Neural cell (in vitro differentiated cells): ENCODE data around the gene TMBIM1. TPM values are rescaled to one million over a fixed set of nuclear protein-coding genes. Genes with fewer than 3 reads are reported as not detected.

Experiments
- H2AFZ ChIP-seq: fragments of 200-600, 300-800 bp; sonication (generic), shearing (Covaris generic); 2 replicates; pipeline ENCODE4 v1.6.0; 2014; ENCODE audit warnings: low read depth, mild to moderate bottlenecking, antibody characterized with exemption, low read length, moderate library complexity
- H3F3A ChIP-seq: fragments of 200-600 bp; shearing (Covaris generic); 2 replicates; pipeline ENCODE4 v1.6.1; 2016; ENCODE audit warnings: mild to moderate bottlenecking, moderate library complexity, mixed read lengths, antibody characterized with exemption, low read length; ENCODE audit not compliant: insufficient read depth, poor library complexity, severe bottlenecking
- H3K27ac ChIP-seq: fragments of 200-600, 300-800 bp; sonication (generic), shearing (Covaris generic); 2 replicates; pipeline ENCODE4 v1.5.1; 2014; ENCODE audit warnings: mild to moderate bottlenecking, low read length, moderate library complexity
- H3K27me3 ChIP-seq: fragments of 300-800, 200-600 bp; sonication (generic), shearing (Covaris generic); 2 replicates; pipeline ENCODE4 v1.6.0; 2014; ENCODE audit warnings: mild to moderate bottlenecking, low read depth, low read length, moderate library complexity; ENCODE audit not compliant: insufficient read depth
- H3K36me3 ChIP-seq: fragments of 300-800, 200-600 bp; sonication (generic), shearing (Covaris generic); 2 replicates; pipeline ENCODE4 v1.5.1; 2014; ENCODE audit warnings: mild to moderate bottlenecking, antibody characterized with exemption, low read length, moderate library complexity; ENCODE audit not compliant: insufficient read depth
- H3K4me2 ChIP-seq: fragments of 300-800, 200-600 bp; sonication (generic), shearing (Covaris generic); 2 replicates; pipeline ENCODE4 v1.6.0; 2014; ENCODE audit warnings: mild to moderate bottlenecking, low read length
- H3K4me3 ChIP-seq: fragments of 300-800, 200-600 bp; sonication (generic), shearing (Covaris generic); 2 replicates; pipeline ENCODE4 v1.5.1; 2014; ENCODE audit warnings: mild to moderate bottlenecking, low read length, moderate library complexity
- H3K79me2 ChIP-seq: fragments of 200-600 bp; shearing (Covaris generic); replicated peaks from 2 replicates; pipeline ENCODE4 v1.6.0; 2014; ENCODE audit warnings: mild to moderate bottlenecking, low read length, moderate library complexity; ENCODE audit not compliant: insufficient read depth
- H3K9ac ChIP-seq: fragments of 300-800, 200-600 bp; sonication (generic), shearing (Covaris generic); 2 replicates; pipeline ENCODE4 v1.6.1; 2016; ENCODE audit warnings: mild to moderate bottlenecking, low read length, mixed read lengths
- H3K9me2 ChIP-seq: fragments of 200-600 bp; shearing (Covaris generic); 2 replicates; pipeline ENCODE4 v1.6.1; 2016; ENCODE audit warnings: mild to moderate bottlenecking, low read length, mixed read lengths; ENCODE audit not compliant: insufficient read depth
- H3K9me3 ChIP-seq: fragments of 200-600, 300-800 bp; sonication (generic), shearing (Covaris generic); 2 replicates; pipeline ENCODE4 v1.6.1; 2016; ENCODE audit warnings: mild to moderate bottlenecking, mixed run types, low read length, moderate library complexity, mixed read lengths
- H4K20me1 ChIP-seq: fragments of 200-600 bp; shearing (Covaris generic); 2 replicates; pipeline ENCODE4 v1.6.1; 2016; ENCODE audit warnings: mild to moderate bottlenecking, mixed run types; ENCODE audit not compliant: insufficient read depth
- EP300 ChIP-seq: fragments of 450-650 bp; conservative IDR thresholded peaks from 2 replicates; pipeline ENCODE4 v1.6.1; 2014; ENCODE audit warnings: antibody characterized with exemption, mild to moderate bottlenecking, moderate library complexity; ENCODE audit not compliant: poor library complexity, severe bottlenecking
- EZH2 ChIP-seq: fragments of 200-600, 300-800 bp; shearing (Covaris generic), sonication (generic); IDR thresholded peaks from 2 replicates; pipeline ENCODE4 v1.6.1; 2014; ENCODE audit warnings: antibody characterized with exemption, low read length, borderline replicate concordance, mild to moderate bottlenecking; ENCODE audit not compliant: insufficient read depth, poor library complexity, severe bottlenecking
- MXI1 ChIP-seq: fragments of 450-650 bp; conservative IDR thresholded peaks from 2 replicates; pipeline ENCODE4 v1.6.1; 2014; ENCODE audit warnings: antibody characterized with exemption, mild to moderate bottlenecking; ENCODE audit not compliant: poor library complexity, severe bottlenecking
- POLR2AphosphoS5 ChIP-seq: IDR thresholded peaks from 2 replicates; pipeline ENCODE4 v1.6.1; 2012
- RAD21 ChIP-seq: fragments of 450-650 bp; conservative IDR thresholded peaks from 2 replicates; pipeline ENCODE4 v1.6.1; 2014; ENCODE audit warnings: antibody characterized with exemption, mild to moderate bottlenecking, moderate library complexity
- SMC3 ChIP-seq: fragments of 450-650 bp; conservative IDR thresholded peaks from 2 replicates; pipeline ENCODE4 v1.6.1; 2014; ENCODE audit warnings: antibody characterized with exemption, mild to moderate bottlenecking, moderate library complexity; ENCODE audit not compliant: poor library complexity
- TAF1 ChIP-seq: IDR thresholded peaks from 2 replicates; pipeline ENCODE4 v1.6.1; 2012; ENCODE audit warnings: low read depth
- polyA plus RNA-seq: library from polyadenylated mRNA; depleted of rRNA; stranded (reverse); fragments of >200 nt; gene quantifications from 2 replicates; pipeline ENCODE4 v1.2.3, GENCODE V29; 2014
- TF ChIP-seq, protein P1 (sequence below): fragments of 450-650 bp; IDR thresholded peaks from 2 replicates; pipeline ENCODE4 v1.5.1; 2014; ENCODE audit warnings: antibody characterized with exemption, mild to moderate bottlenecking, moderate library complexity; ENCODE audit not compliant: poor library complexity, severe bottlenecking
- TF ChIP-seq, protein P2 (sequence below): IDR thresholded peaks from 2 replicates; pipeline ENCODE4 v1.6.1; 2012; ENCODE audit warnings: borderline replicate concordance

The TMBIM1 gene
- polyA plus RNA-seq, 1 donor from 2014 or later: not detected

DNA sequence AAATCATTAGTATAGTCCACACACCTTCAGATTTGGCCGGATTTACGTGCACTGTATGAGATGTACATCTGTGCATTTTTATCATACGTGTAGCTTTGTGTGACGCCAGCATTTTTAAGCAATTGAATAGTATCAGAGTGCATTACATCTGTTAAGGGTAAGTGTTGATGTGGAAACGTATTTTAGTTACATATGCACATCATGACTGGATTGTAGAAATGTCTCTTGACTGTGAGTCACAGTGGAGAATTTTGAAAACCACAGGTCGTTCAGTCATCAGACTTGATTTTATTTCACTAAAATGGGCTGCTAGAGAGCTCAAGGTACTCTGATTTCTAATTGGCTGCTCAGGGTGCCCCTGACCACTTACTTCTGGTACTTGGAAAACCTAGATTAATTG lies 36.9 kb downstream of the TMBIM1 start:
- Histone ChIP-seq H2AFZ (no peak overlapping the region), H3F3A (no peaks in the 10 kb centered on the region), H3K4me2 (no peak overlapping the region), H3K9me3 (no peaks in the 10 kb centered on the region), H3K9ac (no peak overlapping the region), H3K4me3 (no peak overlapping the region), H3K9me2 (no peaks in the 10 kb centered on the region), H3K36me3 (peaks cover 10% of the 10 kb centered on the region), H3K79me2 (no peaks in the 10 kb centered on the region), H4K20me1 (no peaks in the 10 kb centered on the region), H3K27me3 (no peaks in the 10 kb centered on the region), H3K27ac (no peak overlapping the region)
- TF ChIP-seq, protein P1, sequence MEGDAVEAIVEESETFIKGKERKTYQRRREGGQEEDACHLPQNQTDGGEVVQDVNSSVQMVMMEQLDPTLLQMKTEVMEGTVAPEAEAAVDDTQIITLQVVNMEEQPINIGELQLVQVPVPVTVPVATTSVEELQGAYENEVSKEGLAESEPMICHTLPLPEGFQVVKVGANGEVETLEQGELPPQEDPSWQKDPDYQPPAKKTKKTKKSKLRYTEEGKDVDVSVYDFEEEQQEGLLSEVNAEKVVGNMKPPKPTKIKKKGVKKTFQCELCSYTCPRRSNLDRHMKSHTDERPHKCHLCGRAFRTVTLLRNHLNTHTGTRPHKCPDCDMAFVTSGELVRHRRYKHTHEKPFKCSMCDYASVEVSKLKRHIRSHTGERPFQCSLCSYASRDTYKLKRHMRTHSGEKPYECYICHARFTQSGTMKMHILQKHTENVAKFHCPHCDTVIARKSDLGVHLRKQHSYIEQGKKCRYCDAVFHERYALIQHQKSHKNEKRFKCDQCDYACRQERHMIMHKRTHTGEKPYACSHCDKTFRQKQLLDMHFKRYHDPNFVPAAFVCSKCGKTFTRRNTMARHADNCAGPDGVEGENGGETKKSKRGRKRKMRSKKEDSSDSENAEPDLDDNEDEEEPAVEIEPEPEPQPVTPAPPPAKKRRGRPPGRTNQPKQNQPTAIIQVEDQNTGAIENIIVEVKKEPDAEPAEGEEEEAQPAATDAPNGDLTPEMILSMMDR: no peak
- no peak for TF ChIP-seq MXI1
- no peak for TF ChIP-seq SMC3
- TF ChIP-seq EP300: no peak
- TF ChIP-seq, protein P2, sequence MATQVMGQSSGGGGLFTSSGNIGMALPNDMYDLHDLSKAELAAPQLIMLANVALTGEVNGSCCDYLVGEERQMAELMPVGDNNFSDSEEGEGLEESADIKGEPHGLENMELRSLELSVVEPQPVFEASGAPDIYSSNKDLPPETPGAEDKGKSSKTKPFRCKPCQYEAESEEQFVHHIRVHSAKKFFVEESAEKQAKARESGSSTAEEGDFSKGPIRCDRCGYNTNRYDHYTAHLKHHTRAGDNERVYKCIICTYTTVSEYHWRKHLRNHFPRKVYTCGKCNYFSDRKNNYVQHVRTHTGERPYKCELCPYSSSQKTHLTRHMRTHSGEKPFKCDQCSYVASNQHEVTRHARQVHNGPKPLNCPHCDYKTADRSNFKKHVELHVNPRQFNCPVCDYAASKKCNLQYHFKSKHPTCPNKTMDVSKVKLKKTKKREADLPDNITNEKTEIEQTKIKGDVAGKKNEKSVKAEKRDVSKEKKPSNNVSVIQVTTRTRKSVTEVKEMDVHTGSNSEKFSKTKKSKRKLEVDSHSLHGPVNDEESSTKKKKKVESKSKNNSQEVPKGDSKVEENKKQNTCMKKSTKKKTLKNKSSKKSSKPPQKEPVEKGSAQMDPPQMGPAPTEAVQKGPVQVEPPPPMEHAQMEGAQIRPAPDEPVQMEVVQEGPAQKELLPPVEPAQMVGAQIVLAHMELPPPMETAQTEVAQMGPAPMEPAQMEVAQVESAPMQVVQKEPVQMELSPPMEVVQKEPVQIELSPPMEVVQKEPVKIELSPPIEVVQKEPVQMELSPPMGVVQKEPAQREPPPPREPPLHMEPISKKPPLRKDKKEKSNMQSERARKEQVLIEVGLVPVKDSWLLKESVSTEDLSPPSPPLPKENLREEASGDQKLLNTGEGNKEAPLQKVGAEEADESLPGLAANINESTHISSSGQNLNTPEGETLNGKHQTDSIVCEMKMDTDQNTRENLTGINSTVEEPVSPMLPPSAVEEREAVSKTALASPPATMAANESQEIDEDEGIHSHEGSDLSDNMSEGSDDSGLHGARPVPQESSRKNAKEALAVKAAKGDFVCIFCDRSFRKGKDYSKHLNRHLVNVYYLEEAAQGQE: no peak
- TF ChIP-seq TAF1: no peak
- no peak for TF ChIP-seq EZH2
- no peak for TF ChIP-seq RAD21
- no peak for TF ChIP-seq POLR2AphosphoS5

DNA sequence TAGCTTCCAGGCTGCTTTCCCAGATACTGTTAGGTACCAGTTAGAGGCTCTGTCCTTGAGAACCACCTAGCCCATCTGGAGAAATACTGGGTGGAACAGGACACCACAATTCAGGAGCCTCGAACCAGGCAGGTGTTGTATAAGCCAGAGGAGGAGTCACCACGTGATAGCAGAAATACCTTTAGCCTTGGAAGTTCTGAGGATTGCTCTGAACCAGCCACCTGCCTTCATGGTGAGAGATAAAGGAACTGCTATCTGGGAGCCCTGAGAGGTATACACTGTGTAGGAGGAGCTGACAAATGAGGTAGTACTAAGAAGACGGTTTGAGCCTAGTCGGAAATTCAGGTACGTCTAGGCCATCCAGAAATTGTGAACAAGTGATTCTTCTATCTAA lies 39.1 kb downstream of the TMBIM1 start:
- Histone ChIP-seq H3K36me3 (peaks cover 13% of the 10 kb centered on the region), H3K9me3 (no peaks in the 10 kb centered on the region), H3F3A (no peaks in the 10 kb centered on the region), H3K9me2 (no peaks in the 10 kb centered on the region), H2AFZ (no peak overlapping the region), H3K27ac (no peak overlapping the region), H3K79me2 (no peaks in the 10 kb centered on the region), H4K20me1 (no peaks in the 10 kb centered on the region), H3K4me3 (no peak overlapping the region), H3K4me2 (no peak overlapping the region), H3K27me3 (no peaks in the 10 kb centered on the region), H3K9ac (no peak overlapping the region)
- no peak for TF ChIP-seq RAD21
- TF ChIP-seq, protein P1: no peak
- no peak for TF ChIP-seq POLR2AphosphoS5
- TF ChIP-seq TAF1: no peak
- TF ChIP-seq EZH2: no peak
- TF ChIP-seq EP300: no peak
- TF ChIP-seq SMC3: no peak
- no peak for TF ChIP-seq MXI1
- TF ChIP-seq, protein P2: no peak
